OCI-LY1 (cell line): ENCODE measurements around the gene ARL17A.
"Not testable (repeated sequence)": the region's sequence is repeated elsewhere in the genome, so short reads cannot be mapped to it uniquely, and the experiment has no call there.

Experiments used
- CTCF ChIP-seq: fragments of 200-600 bp; sonication (generic), shearing (Covaris generic); IDR thresholded peaks from 2 replicates; pipeline ENCODE4 v1.5.1; 2017; ENCODE audit warnings: mild to moderate bottlenecking, antibody characterized with exemption, low read length, moderate library complexity, mixed read lengths
- EZH2 ChIP-seq: fragments of 200-600 bp; sonication (generic), shearing (Covaris generic); IDR thresholded peaks from 2 replicates; pipeline ENCODE4 v1.8.0; 2017; ENCODE audit warnings: borderline replicate concordance, mixed run types, mild to moderate bottlenecking, antibody characterized with exemption, low read length, moderate library complexity, mixed read lengths

GRCh38 chr17:46600767-46601166 lies 21.3 kb upstream of the ARL17A start:
- not testable (repeated sequence) for TF ChIP-seq CTCF, EZH2
